GM21825 (cell line): Measurements from ENCODE around the gene PLEKHJ1.

ENCODE experiments used
- ATAC-seq: cut with Tn5 transposase; IDR thresholded peaks from one replicate; pipeline ENCODE4 v1.9.1; 2021; ENCODE audit warnings: mild to moderate bottlenecking, moderate library complexity; ENCODE audit not compliant: unreplicated experiment

The PLEKHJ1 gene

GRCh38 chr19:2249880-2250765, 14.0 kb upstream of the PLEKHJ1 start:
- no peak for ATAC-seq

DNA sequence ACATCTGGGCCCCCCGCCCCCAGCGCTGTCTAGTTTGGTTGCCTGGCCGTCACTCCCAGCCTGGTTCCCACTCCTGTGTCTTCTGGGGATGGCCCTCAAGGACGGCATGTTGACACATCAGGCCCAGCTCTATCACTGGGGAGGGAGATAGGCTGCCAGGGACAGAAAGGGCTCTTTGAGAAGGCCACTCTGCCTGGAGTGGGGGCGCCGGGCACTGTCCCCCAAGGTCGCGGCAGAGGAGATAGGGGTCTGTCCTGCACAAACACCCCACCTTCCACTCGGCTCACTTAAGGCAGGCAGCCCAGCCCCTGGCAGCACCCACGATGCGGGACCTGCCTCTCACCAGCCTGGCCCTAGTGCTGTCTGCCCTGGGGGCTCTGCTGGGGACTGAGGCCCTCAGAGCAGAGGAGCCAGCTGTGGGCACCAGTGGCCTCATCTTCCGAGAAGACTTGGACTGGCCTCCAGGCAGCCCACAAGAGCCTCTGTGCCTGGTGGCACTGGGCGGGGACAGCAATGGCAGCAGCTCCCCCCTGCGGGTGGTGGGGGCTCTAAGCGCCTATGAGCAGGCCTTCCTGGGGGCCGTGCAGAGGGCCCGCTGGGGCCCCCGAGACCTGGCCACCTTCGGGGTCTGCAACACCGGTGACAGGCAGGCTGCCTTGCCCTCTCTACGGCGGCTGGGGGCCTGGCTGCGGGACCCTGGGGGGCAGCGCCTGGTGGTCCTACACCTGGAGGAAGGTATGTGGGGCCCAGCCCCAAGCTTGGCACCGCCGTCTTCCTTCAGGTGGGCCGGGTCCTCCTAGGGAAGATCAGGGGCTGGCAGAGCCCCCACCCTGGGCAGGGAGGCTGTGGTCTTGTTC, 13.1 kb upstream of the PLEKHJ1 start, which contains the start of gene AMH:
AMH (plus strand) TSS at position 314 of the 857 bp plus-strand sequence; CDS start at position 324, 10 bp downstream.
- ATAC-seq, result no peak

DNA sequence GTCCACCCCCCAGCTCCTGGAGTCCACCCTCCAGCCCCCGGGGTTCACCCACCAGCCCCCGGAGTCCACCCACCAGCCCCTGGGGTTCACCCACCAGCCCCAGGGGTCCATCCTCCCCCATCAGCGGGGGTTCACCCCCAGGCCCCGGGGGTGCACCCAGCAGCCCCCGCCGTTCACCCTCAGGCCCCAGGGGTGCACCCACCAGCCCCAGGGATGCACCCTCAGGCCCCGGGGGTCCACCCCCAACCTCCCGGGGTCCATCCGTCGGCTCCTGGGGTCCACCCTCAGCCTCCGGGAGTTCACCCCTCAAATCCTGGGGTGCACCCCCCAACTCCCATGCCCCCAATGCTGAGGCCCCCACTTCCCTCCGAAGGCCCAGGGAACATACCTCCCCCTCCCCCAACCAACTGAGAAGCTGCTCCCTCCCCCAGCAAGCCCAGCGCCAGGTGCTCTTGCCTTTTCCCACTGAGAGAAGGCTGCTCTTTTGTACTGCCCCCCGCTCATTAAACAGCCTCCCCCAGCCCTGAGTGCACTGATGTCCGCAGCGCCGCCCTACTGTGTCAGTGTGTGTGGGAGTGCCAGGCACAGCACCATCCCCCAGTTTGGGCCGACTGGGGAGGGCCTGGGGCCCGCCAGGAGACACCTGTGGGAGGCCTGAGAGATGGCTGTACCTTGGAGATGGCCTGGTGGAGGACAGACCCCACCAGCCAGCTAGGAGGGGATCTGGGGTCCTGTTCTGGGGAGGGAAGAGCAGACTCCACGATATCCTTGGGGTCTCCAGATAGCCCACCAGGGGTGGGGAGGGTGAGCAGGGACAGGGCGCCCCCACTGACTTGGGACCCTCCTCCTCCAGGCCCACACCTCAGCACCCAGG, 12.2 kb upstream of the PLEKHJ1 start:
- no peak for ATAC-seq

- ATAC-seq, result no peak
Observed at GRCh38 chr19:2247433-2248101, 11.4 kb upstream of the PLEKHJ1 start.

- ATAC-seq, result no peak
Observed at GRCh38 chr19:2246801-2247361, 10.8 kb upstream of the PLEKHJ1 start.

- ATAC-seq, result no peak
Observed at GRCh38 chr19:2246014-2246620, 10.0 kb upstream of the PLEKHJ1 start.

DNA sequence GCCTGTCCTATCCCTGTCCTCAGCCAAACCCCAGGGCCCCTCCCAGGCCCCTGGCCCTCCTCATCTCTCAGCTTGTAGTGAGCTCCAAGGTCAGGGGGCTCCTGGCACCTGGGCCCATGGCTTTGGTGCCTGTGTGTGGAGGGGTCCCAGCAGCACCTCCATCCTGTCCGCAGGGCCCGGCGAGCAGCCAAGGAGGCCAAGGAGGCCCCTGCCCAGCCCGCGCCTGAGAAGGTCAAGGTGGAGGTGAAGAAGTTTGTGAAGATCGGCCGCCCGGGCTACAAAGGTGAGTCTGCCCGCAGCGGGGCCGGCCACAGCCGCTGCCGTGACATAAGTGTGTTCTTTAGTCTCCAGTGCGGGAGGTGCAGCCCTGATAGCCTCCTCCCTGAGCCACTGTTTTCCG, 9.1 kb upstream of the PLEKHJ1 start:
- no peak for ATAC-seq

DNA sequence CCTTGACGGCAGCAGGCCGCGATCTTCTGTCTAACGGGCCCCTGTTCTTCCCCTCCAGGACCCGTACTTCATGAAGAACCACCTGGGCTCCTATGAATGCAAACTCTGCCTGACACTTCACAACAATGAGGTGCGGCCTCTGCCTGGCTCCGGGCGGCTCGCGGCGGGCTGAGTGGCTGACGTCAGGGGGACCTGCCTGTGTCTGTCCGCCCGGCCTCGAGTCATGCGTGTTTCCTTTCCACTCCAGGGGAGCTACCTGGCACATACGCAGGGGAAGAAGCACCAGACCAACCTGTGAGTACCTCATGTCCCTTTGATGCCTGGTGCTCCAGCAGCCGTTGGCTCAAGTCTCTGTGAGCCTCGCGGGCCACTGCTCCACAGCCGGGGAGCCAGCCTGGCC, 8.4 kb upstream of the PLEKHJ1 start:
- ATAC-seq, result no peak

DNA sequence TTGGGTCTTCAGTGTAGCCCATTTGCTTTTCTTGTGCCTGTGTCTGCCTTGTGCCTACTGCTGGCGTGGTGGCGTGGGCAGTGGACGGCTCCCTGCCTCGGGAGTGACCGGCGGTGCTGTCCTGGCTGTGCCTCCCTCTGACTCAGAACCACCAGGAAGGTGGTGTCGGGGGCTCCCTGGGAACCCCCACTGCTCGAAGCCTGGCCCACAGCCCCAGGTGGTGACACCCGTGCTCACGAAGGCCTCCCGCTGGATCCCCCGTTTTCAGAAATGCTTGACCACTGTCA, 7.9 kb upstream of the PLEKHJ1 start:
- no peak for ATAC-seq

- no peak for ATAC-seq
Observed at GRCh38 chr19:2243274-2244124, 7.4 kb upstream of the PLEKHJ1 start.

- no peak for ATAC-seq
Observed at GRCh38 chr19:2242816-2243215, 6.7 kb upstream of the PLEKHJ1 start.

DNA sequence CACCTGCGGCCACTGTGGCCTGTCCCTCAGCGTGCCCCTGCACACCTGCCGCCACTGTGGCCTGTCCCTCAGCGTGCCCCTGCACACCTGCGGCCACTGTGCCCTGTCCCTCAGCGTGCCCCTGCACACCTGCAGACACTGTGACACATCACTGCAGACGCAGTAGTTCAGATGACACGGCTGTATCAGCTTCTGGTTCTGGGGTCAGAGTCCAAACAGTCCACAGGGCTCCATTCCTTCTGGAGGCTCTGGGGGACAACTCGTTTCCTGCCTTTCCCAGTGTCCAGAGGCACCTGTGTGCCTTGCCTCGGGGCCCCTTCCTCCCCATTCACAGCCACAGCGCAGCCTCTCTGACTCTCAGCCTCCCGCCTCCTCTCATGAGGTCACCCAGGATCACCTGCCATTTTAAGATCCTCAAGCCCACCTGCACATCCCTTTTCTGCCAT, 6.0 kb upstream of the PLEKHJ1 start:
- ATAC-seq, result no peak

DNA sequence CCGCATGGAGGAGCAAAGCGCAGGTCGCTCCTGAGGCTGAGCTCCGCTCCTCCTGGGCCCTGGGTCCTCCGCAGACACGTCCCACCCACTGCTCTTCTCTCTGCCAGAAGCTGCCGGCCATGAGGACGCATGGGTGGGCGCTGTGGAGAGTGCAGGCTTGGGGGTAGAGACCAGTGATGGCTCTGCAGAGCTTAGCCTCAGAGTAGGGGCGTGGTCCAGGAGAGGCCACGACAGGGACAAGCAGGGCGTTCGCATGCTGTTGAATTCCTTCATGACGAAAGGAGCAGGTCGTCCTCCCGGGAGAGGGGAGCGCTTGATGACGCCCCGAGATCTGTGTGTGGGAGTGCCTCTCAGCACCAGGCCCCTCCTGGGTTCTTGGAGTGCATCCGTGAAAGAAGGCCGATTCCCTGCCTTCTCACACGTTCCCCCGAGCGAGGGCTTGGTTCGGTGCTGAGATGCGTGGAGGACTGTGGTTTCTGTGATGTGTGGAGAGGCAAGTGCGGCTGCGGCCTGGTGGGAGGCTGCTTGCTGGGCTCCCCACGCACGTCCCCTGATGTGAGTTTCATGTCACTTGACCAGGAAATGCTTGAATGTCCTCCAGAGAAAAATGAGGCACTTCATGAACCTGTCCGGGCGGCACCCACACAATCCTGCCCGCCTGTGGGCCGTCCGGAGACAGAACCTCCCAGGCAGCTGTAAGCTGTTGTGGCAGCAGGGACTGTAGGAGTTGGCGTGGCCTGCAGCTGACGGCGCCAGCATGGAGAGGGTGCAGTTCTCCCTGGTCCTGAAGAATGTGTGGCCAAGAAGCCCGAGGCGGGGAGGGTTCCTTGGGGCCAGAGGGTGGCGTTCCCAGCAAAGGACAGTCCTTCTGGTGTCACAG, 5.0 kb upstream of the PLEKHJ1 start:
- ATAC-seq, result no peak

- no peak for ATAC-seq
Observed at GRCh38 chr19:2239771-2240770, 3.9 kb upstream of the PLEKHJ1 start.

GRCh38 chr19:2239173-2239572, 3.0 kb upstream of the PLEKHJ1 start:
- no peak for ATAC-seq

GRCh38 chr19:2237869-2238153, 1.7 kb upstream of the PLEKHJ1 start:
- ATAC-seq, result no peak
